Measurements from ENCODE around the gene PTPRN2.

- TF ChIP-seq LCORL (IDR thresholded peaks at IDR 0.05) (no peak), LCORL (CRISPR knock-in tag; IDR thresholded peaks at IDR 0.05) (no peak), SOX6 (IDR thresholded peaks at IDR 0.05) (no peak), SOX6 (CRISPR knock-in tag; IDR thresholded peaks at IDR 0.05) (no peak), FOSL2 (CRISPR knock-in tag; IDR thresholded peaks at IDR 0.05) (no peak), CTCF (CRISPR knock-in tag; IDR thresholded peaks at IDR 0.05) (no peak), USF2 (IDR thresholded peaks at IDR 0.05; ENCODE audit: low read depth, low read length) (no peak), USF2 (CRISPR knock-in tag; IDR thresholded peaks at IDR 0.05; ENCODE audit: borderline replicate concordance) (no peak), CBX2 (IDR thresholded peaks at IDR 0.05; ENCODE audit: low read depth, low read length) (no peak), CBX2 (CRISPR knock-in tag; IDR thresholded peaks at IDR 0.05; ENCODE audit: low read depth) (no peak), ZFP90 (CRISPR knock-in tag; IDR thresholded peaks at IDR 0.05; ENCODE audit: borderline replicate concordance) (no peak), ATF4 (CRISPR knock-in tag; IDR thresholded peaks at IDR 0.05) (no peak), ATF6 (CRISPR knock-in tag; conservative IDR thresholded peaks at IDR 0.05) (no peak), ESRRA (CRISPR knock-in tag; IDR thresholded peaks at IDR 0.05; ENCODE audit: low read depth) (no peak), ZNF124 (CRISPR knock-in tag; IDR thresholded peaks at IDR 0.05) (no peak), POLR2A (IDR thresholded peaks at IDR 0.05; ENCODE audit: insufficient read depth in 1 of 2, low read depth in 2 of 2, low read length in 2 of 2) (no peak), RCOR2 (CRISPR knock-in tag; IDR thresholded peaks at IDR 0.05) (no peak)
Observed at GRCh38 chr7:158519633-158520174, 67.9 kb downstream of the PTPRN2 start.
